Neural cell (in vitro differentiated cells): ENCODE measurements around the gene ZNF211. TPM values are rescaled to one million over a fixed set of nuclear protein-coding genes. Genes with fewer than 3 reads are reported as not detected.

Experiments
- H2AFZ ChIP-seq: fragments of 200-600, 300-800 bp; sonication (generic), shearing (Covaris generic); 2 replicates; pipeline ENCODE4 v1.6.0; 2014; ENCODE audit warnings: low read depth, mild to moderate bottlenecking, antibody characterized with exemption, low read length, moderate library complexity
- H3F3A ChIP-seq: fragments of 200-600 bp; shearing (Covaris generic); 2 replicates; pipeline ENCODE4 v1.6.1; 2016; ENCODE audit warnings: mild to moderate bottlenecking, moderate library complexity, mixed read lengths, antibody characterized with exemption, low read length; ENCODE audit not compliant: insufficient read depth, poor library complexity, severe bottlenecking
- H3K27ac ChIP-seq: fragments of 200-600, 300-800 bp; sonication (generic), shearing (Covaris generic); 2 replicates; pipeline ENCODE4 v1.5.1; 2014; ENCODE audit warnings: mild to moderate bottlenecking, low read length, moderate library complexity
- H3K27me3 ChIP-seq: fragments of 300-800, 200-600 bp; sonication (generic), shearing (Covaris generic); 2 replicates; pipeline ENCODE4 v1.6.0; 2014; ENCODE audit warnings: mild to moderate bottlenecking, low read depth, low read length, moderate library complexity; ENCODE audit not compliant: insufficient read depth
- H3K36me3 ChIP-seq: fragments of 300-800, 200-600 bp; sonication (generic), shearing (Covaris generic); 2 replicates; pipeline ENCODE4 v1.5.1; 2014; ENCODE audit warnings: mild to moderate bottlenecking, antibody characterized with exemption, low read length, moderate library complexity; ENCODE audit not compliant: insufficient read depth
- H3K4me2 ChIP-seq: fragments of 300-800, 200-600 bp; sonication (generic), shearing (Covaris generic); 2 replicates; pipeline ENCODE4 v1.6.0; 2014; ENCODE audit warnings: mild to moderate bottlenecking, low read length
- H3K4me3 ChIP-seq: fragments of 300-800, 200-600 bp; sonication (generic), shearing (Covaris generic); 2 replicates; pipeline ENCODE4 v1.5.1; 2014; ENCODE audit warnings: mild to moderate bottlenecking, low read length, moderate library complexity
- H3K79me2 ChIP-seq: fragments of 200-600 bp; shearing (Covaris generic); replicated peaks from 2 replicates; pipeline ENCODE4 v1.6.0; 2014; ENCODE audit warnings: mild to moderate bottlenecking, low read length, moderate library complexity; ENCODE audit not compliant: insufficient read depth
- H3K9ac ChIP-seq: fragments of 300-800, 200-600 bp; sonication (generic), shearing (Covaris generic); 2 replicates; pipeline ENCODE4 v1.6.1; 2016; ENCODE audit warnings: mild to moderate bottlenecking, low read length, mixed read lengths
- H3K9me2 ChIP-seq: fragments of 200-600 bp; shearing (Covaris generic); 2 replicates; pipeline ENCODE4 v1.6.1; 2016; ENCODE audit warnings: mild to moderate bottlenecking, low read length, mixed read lengths; ENCODE audit not compliant: insufficient read depth
- H3K9me3 ChIP-seq: fragments of 200-600, 300-800 bp; sonication (generic), shearing (Covaris generic); 2 replicates; pipeline ENCODE4 v1.6.1; 2016; ENCODE audit warnings: mild to moderate bottlenecking, mixed run types, low read length, moderate library complexity, mixed read lengths
- H4K20me1 ChIP-seq: fragments of 200-600 bp; shearing (Covaris generic); 2 replicates; pipeline ENCODE4 v1.6.1; 2016; ENCODE audit warnings: mild to moderate bottlenecking, mixed run types; ENCODE audit not compliant: insufficient read depth
- TAF1 ChIP-seq: IDR thresholded peaks from 2 replicates; pipeline ENCODE4 v1.6.1; 2012; ENCODE audit warnings: low read depth
- polyA plus RNA-seq: library from polyadenylated mRNA; depleted of rRNA; stranded (reverse); fragments of >200 nt; gene quantifications from 2 replicates; pipeline ENCODE4 v1.2.3, GENCODE V29; 2014

The ZNF211 gene
- polyA plus RNA-seq, 1 donor from 2014 or later = 47.6 TPM

DNA sequence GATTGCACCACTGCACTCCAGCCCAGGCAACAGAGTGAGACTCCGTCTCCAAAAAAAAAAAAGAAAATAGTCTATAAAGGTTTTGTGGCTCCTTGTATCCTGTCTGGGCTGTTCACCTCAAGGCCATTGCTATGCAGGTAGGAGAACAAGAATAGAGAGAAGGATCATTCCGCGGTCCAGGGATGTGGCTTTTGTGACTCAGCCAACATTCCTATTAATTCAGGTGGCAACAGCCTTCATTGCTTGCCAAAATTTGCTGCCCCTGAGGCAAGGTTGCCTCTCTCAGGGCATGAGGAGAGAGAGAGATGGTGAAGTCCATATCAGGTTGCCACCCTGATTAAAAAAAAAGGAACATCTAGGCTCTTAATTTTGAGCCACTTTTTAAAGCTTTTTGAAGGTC, 56.8 kb downstream of the ZNF211 start:
- Histone ChIP-seq H3K9ac (no peak overlapping the region), H3K4me3 (no peak overlapping the region), H3K4me2 (no peak overlapping the region), H3K79me2 (peaks cover 25% of the 10 kb centered on the region), H3K27me3 (no peaks in the 10 kb centered on the region), H3F3A (no peaks in the 10 kb centered on the region), H3K36me3 (peaks cover 22% of the 10 kb centered on the region), H3K9me2 (no peaks in the 10 kb centered on the region), H3K9me3 (peaks cover 17% of the 10 kb centered on the region), H4K20me1 (no peaks in the 10 kb centered on the region), H3K27ac (no peak overlapping the region), H2AFZ (no peak overlapping the region)
- no peak for TF ChIP-seq TAF1

Other genes starting within 250 kb of the ZNF211 start
- 59.0 and 78.7 TPM in 2 replicates for gene ZNF548, start 243.3 kb upstream of the ZNF211 start, polyA plus RNA-seq
- gene ZNF17, start 222.0 kb upstream of the ZNF211 start, polyA plus RNA-seq = 26.3 and 32.1 TPM in 2 replicates
- 22.1 and 24.2 TPM in 2 replicates for gene ZNF749, start 197.8 kb upstream of the ZNF211 start, polyA plus RNA-seq
- 5.4 and 6.2 TPM in 2 replicates for gene VN1R1, start 176.0 kb upstream of the ZNF211 start, polyA plus RNA-seq
- 24.0 and 29.7 TPM in 2 replicates for gene ZNF772, start 155.6 kb upstream of the ZNF211 start, polyA plus RNA-seq
- gene ZNF419, start 145.4 kb upstream of the ZNF211 start, polyA plus RNA-seq = 34.5 and 46.3 TPM in 2 replicates
- gene ZNF773, start 133.2 kb upstream of the ZNF211 start, polyA plus RNA-seq = 17.2 and 23.3 TPM in 2 replicates
- gene ZNF549, start 105.8 kb upstream of the ZNF211 start, polyA plus RNA-seq = 17.9 and 24.0 TPM in 2 replicates
- 21.5 and 21.9 TPM in 2 replicates for gene ZNF550, start 73.3 kb upstream of the ZNF211 start, polyA plus RNA-seq
- gene ZNF416, start 54.3 kb upstream of the ZNF211 start, polyA plus RNA-seq = 6.3 and 6.4 TPM in 2 replicates
- gene ZIK1, start 49.0 kb upstream of the ZNF211 start, polyA plus RNA-seq = 19.4 and 25.2 TPM in 2 replicates
- 10.2 and 11.6 TPM in 2 replicates for gene ZNF530, start 33.3 kb upstream of the ZNF211 start, polyA plus RNA-seq
- gene ZNF134, start 18.9 kb upstream of the ZNF211 start, polyA plus RNA-seq = 34.1 and 40.7 TPM in 2 replicates
- not detected in 2 replicates for gene ZSCAN4, start 35.8 kb downstream of the ZNF211 start, polyA plus RNA-seq
- 9.3 and 16.1 TPM in 2 replicates for gene ZNF551, start 48.8 kb downstream of the ZNF211 start, polyA plus RNA-seq
- gene ZNF154, start 76.0 kb downstream of the ZNF211 start, polyA plus RNA-seq = 25.1 and 25.5 TPM in 2 replicates
- 14.8 and 26.2 TPM in 2 replicates for gene ZNF671, start 94.5 kb downstream of the ZNF211 start, polyA plus RNA-seq
- gene ZNF776, start 113.6 kb downstream of the ZNF211 start, polyA plus RNA-seq = 54.7 and 62.3 TPM in 2 replicates
- 22.0 and 23.7 TPM in 2 replicates for gene ZNF586, start 136.5 kb downstream of the ZNF211 start, polyA plus RNA-seq
- 6.0 and 8.8 TPM in 2 replicates for gene ZNF552, start 181.7 kb downstream of the ZNF211 start, polyA plus RNA-seq
- gene ZNF587B, start 197.1 kb downstream of the ZNF211 start, polyA plus RNA-seq = 5.7 and 6.7 TPM in 2 replicates
- 16.8 and 23.3 TPM in 2 replicates for gene ZNF587, start 216.7 kb downstream of the ZNF211 start, polyA plus RNA-seq